GM12865 (cell line): ENCODE data around the gene TCTA.
A peak's percentile ranks its signal among the peaks of the same experiment; 100 is the strongest.

ENCODE experiments used
- DNase-seq: peaks from one replicate; pipeline ENCODE4 v3.0.0; 2010; ENCODE audit warnings: low read depth
- H3K4me3 ChIP-seq: 2 replicates; pipeline ENCODE4 v1.5.1; 2011; ENCODE audit warnings: mild to moderate bottlenecking, low read depth, low read length, control low read depth
- TF ChIP-seq, protein P1 (sequence below): IDR thresholded peaks from 2 replicates; pipeline ENCODE4 v1.5.1; 2011; ENCODE audit warnings: low read length, control low read depth, low read depth, inconsistent platforms; ENCODE audit not compliant: insufficient read depth; ENCODE audit errors: missing control alignments

TCTA gene, protein sequence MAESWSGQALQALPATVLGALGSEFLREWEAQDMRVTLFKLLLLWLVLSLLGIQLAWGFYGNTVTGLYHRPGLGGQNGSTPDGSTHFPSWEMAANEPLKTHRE

DNA sequence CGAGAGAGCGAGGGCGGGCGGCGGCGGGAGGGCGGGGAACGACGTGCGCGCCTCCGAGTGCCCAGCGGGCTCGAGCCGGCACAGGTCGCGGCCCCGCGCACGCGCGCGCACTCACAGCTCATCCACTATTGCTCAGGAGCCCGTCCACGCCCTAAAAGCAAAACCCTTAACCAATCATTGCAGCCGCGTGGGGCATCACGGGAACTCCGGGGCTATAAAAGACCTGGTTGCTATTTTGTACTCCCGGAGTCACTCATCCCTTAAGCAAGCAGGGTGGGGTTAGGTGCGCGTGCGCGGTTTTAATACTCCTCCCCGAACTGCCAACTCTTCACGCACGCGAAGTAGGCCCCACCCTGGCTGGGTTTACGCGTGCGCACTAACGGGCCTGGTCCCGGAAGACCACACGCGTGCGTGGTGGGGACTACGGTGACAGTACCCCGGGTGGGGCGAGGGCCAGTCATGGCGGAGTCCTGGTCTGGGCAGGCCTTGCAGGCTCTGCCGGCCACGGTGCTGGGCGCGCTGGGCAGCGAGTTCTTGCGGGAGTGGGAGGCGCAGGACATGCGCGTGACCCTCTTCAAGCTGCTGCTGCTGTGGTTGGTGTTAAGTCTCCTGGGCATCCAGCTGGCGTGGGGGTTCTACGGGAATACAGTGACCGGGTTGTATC lies at the start of gene TCTA, which contains the start of gene RHOA:
Gene TCTA, plus strand, starts transcription at position 456 of the 664 bp plus-strand sequence. Its CDS starts 4 bp downstream, at position 460.
Gene RHOA, minus strand, starts transcription at position 9 of the 664 bp plus-strand sequence. CDS start 36,387 bp downstream, outside the sequence.
- peak within 1 kb of the TSS; percentile 90 for H3K4me3 ChIP-seq
- DNase-seq = peak; percentile 100
- TF ChIP-seq, protein P1, sequence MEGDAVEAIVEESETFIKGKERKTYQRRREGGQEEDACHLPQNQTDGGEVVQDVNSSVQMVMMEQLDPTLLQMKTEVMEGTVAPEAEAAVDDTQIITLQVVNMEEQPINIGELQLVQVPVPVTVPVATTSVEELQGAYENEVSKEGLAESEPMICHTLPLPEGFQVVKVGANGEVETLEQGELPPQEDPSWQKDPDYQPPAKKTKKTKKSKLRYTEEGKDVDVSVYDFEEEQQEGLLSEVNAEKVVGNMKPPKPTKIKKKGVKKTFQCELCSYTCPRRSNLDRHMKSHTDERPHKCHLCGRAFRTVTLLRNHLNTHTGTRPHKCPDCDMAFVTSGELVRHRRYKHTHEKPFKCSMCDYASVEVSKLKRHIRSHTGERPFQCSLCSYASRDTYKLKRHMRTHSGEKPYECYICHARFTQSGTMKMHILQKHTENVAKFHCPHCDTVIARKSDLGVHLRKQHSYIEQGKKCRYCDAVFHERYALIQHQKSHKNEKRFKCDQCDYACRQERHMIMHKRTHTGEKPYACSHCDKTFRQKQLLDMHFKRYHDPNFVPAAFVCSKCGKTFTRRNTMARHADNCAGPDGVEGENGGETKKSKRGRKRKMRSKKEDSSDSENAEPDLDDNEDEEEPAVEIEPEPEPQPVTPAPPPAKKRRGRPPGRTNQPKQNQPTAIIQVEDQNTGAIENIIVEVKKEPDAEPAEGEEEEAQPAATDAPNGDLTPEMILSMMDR = no peak

DNA sequence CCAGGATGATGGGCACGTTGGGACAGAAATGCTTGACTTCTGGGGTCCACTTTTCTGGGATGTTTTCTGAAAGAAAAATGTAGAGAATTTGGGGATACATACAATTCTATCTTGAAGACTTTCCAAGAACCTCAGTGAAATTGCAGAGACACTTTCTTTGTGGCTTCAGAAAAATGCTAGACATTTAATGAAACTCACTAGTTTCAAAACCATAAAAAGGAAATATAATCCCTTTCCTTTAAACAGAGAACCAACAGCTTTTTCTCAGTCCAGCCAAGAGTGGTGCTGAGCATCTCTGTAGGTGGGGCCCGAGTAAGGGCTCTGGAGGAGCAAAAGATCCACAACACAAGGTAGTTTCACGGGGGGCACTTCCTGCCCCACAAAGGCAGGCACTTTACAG lies 49.7 kb upstream of the TCTA start:
- TF ChIP-seq, protein P1 = no peak
- DNase-seq = no peak
- no peak overlapping the region for H3K4me3 ChIP-seq

DNA sequence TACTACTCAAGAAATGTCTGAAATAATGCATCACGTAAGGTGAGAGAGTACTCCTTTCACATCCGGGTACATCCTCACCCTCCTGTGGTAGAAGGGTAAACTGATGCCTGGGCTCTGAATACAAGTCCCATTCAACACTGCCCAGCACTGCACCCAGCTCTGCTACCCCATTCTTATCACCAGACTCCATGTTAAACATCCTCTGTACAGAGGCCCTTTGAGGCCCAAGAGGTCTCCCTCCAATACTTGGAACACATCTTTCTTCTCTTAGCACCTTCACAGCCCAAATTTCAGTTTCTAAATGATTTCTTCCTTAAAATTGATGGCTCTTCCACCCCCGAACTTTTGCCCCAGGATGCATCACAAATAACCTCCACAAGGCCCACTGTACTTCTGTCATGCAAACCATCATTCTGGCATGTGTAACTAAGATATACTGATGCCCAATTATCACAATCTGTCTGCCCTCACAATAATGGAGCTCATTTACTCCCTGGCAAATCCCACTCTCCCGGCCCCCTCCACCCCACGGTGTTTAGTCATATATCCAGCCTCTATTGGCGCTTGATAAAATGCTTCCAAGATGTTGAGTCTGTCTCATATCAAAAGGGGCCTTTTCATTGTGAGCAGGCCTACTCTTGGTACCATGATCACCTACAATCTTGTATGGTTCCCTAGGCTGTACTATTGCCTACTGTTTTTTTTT lies 41.5 kb upstream of the TCTA start:
- TF ChIP-seq, protein P1 = no peak
- H3K4me3 ChIP-seq = no peak overlapping the region
- DNase-seq = no peak

DNA sequence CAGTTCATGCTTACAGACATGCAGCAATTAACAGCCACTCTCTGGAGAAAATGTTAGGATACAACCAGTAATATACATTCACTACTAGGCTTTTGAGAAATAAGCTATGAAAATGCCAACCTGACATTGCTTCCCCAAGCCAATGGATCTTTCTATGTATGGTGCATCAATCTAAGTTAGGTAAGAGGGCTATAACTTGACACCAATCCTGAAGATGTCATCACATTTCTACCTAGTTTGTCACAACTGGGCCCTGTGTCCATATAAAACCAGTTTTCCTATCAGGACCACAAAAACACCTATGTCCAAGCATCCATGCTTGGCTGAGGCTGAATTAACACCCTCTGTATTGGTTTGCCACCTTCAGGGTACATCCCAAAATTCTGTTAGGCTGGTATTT lies 40.3 kb upstream of the TCTA start:
- TF ChIP-seq, protein P1 = no peak
- DNase-seq = no peak
- no peak overlapping the region for H3K4me3 ChIP-seq

DNA sequence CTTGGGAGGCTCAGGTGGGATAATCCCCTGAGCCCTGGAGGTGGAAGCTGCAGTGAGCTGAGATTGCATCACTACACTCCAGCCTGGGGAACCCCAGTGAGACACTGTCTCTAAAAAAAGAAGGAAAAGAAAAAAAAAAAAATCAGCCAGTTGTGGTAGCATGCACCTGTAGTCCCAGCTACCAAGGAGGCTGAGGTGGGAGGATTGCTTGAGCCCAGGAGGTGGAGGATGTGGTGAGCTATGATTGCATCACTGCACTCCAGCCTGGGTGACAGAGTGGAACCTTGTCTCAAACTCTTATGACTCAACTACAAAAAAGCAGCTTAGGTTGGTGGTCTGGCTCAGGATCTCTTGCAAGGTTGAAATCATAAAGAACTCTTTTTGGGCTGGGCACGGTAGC lies 34.7 kb upstream of the TCTA start:
- TF ChIP-seq, protein P1 = no peak
- no peak overlapping the region for H3K4me3 ChIP-seq
- DNase-seq = peak; percentile 45

DNA sequence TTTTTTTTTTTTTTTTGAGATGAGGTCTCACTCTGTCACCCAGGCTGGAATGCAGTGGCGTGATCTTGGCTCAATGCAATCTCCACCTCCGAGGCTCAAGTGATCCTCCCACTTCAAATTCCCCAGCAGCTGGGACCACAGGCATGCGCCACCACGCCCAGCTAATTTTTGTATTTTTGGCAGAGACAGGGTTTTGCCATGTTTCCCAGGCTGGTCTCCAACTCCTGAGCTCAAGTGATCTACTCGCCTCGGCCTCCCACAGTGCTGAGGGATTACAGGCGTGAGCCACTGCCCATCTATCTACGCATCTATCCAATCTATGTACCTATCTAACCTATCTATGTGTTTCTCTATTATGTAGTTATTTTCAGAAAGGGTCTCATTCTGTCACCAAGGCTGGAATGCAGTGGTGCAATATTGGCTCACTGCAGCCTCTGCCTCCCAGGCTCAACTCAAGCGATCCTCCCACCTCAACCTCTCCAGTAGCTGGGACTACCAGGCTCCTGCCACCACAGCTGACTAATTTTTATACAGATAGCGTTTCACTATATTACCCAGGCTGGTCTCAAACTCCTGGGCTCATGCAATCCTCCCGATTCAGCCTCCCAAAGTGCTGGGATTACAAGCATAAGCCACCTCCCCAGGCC lies 33.9 kb upstream of the TCTA start:
- DNase-seq = no peak
- no peak overlapping the region for H3K4me3 ChIP-seq
- TF ChIP-seq, protein P1 = no peak
